Muscle of leg (tissue), 9 donors: ENCODE measurements around the gene NRK. TPM values are rescaled to one million over a fixed set of nuclear protein-coding genes. Genes with fewer than 3 reads are reported as not detected.

Experiments
- polyA plus RNA-seq, 8 donors: library from polyadenylated mRNA; unstranded; fragments of 120-200 nt; gene quantifications; one replicate each; pipeline versions ENCODE4 v1.2.1 to v1.2.3, GENCODE V29; 2013; ENCODE audit warnings: inconsistent platforms in 1 of 8, low replicate concordance in 1 of 8; ENCODE audit not compliant: insufficient read length in 8 of 8, insufficient read depth in 1 of 8
- total RNA-seq: library from RNA; stranded (reverse); fragments of 120-200 nt; gene quantifications from one replicate; pipeline ENCODE4 v1.2.4, GENCODE V29; 2013

NRK gene
- total and polyA plus RNA-seq, 9 donors = 113 to 225 (median 205) TPM

Other genes starting within 250 kb of the NRK start
- not detected for gene SERPINA7, start 216.2 kb downstream of the NRK start, total RNA-seq
- gene SERPINA7, start 216.2 kb downstream of the NRK start, polyA plus RNA-seq = under 1 TPM in 2 of 8 donors, not detected in 6; 0.16 to 0.19 TPM